Measurements from ENCODE around the gene MACROD2.
"Not testable (repeated sequence)": the region's sequence is repeated elsewhere in the genome, so short reads cannot be mapped to it uniquely, and the experiment has no call there.

DNA sequence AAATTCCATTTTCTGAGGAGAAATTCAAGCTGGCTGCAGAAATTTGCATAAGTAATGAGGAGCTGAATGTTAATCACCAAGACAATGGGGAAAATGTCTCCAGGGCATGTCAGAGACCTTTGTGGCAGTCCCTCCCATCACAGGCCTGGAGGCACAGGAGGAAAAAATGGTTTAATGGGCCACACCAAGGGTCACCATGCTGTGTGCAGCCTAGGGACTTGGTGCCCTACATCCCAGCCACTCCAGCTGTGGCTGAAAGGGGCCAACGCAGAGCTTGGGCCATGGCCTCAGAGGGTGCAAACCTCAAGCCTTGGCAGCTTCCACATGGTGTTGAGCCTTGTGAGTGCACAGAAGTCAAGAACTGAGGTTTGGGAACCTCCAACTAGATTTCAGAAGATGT, 987.0 kb downstream of the MACROD2 start:
- not testable (repeated sequence) for TF ChIP-seq ZNF302 (tag by site-specific recombination; IDR thresholded peaks at IDR 0.05; ENCODE audit: low read depth); ZNF548 (tag by site-specific recombination; IDR thresholded peaks at IDR 0.05); ZBTB48 (tag by site-specific recombination; IDR thresholded peaks at IDR 0.05)
